HK-2 (cell line): Measurements from ENCODE around the gene KIAA0825.

Experiments
- DNase-seq: peaks from one replicate; pipeline ENCODE4 v3.0.0-alpha.2; 2018; ENCODE audit not compliant: unreplicated experiment

The KIAA0825 gene

DNA sequence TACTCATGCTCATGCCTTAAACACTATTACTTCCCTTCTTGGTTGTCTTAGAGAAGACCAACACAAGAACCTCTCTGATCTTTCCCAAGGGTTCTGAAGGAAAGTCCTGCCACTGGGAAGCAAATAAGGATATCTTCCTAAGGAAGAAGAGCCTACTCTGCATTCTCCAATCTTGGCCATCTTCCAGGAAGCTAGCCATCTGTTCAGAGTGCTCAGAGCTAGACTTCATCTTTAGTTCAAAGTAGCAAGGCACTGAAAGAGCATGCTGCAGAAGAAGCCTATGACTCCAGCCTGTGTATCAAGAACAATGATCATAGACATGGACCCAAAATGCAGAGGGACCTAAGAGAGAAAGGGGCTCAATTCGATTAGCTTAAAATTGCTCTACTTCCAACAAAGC is 114.7 kb downstream of the KIAA0825 start:
- DNase-seq, result no peak

DNA sequence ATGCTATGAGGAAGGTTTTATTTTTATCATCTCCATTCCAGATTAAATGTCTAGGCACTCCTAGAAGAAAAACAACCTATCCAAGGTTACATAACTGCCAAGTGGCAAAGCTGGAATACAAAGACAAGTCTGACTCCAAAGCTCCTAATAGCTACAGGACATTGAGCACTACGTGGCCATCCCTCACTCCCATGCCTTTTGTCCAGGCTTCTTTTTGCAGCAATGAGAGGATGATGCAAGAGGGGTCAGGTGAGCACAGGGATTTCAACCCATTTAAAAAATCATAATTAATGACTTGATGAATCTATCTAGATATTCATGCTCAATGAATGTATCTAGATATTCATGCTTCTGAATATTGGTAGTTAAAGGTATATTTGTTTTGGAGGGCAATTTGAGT is 117.0 kb downstream of the KIAA0825 start:
- no peak for DNase-seq

DNA sequence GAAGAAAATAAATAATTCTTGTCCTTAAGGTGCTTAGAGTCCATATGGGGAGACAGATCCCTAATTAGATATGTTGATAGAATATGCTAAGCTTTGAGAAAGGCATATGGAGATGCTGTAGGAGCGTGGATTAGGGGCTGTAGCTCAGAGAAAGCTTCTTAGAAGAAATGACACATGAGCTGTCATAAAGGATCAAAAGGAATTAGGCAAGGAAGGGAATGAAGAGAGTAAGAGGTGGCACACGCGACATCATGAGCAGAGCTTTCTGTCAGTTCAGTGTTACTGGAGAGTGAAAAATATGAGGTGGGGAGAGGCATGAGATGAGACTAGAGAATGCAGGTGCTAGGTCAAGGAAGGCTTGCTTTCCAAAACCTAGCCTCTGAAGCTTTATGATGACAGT is 118.6 kb downstream of the KIAA0825 start:
- no peak for DNase-seq

DNA sequence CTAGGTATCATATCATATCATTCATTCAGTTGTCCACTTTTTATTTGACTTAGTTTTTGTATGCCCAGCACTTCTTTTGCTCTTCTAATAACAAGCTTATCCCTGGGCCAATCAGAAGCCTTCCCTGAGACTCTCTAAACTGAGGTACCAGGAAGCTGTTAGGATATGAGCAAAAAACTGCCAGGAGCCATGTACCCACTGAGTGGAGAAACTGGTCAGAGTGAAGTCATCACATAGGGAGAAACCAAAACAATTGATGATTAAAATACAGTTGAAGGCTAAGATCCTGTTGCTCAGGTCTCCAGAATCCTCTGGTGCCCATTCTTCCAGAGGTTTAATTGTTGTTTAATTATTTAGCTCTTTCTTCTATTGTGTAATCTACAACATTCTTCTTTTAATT is 120.2 kb downstream of the KIAA0825 start:
- no peak for DNase-seq

DNA sequence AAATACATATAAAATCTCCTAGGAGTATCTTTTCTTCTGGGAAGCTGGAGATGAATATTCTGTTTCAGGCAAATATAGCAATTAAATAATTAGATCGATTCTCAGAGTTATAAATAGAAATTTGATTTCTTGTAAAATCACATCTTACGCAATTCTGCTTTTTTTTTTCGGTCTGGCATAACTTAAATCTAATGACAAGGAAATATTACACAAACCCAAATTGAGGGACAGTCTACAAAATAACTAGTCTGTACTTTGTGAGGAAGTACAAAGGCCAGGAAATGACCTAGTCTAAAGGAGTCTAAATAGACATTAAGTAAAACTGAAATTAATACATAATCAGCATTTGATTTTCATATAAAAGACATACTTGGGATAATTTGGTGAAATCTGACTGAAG is 133.3 kb downstream of the KIAA0825 start:
- no peak for DNase-seq

DNA sequence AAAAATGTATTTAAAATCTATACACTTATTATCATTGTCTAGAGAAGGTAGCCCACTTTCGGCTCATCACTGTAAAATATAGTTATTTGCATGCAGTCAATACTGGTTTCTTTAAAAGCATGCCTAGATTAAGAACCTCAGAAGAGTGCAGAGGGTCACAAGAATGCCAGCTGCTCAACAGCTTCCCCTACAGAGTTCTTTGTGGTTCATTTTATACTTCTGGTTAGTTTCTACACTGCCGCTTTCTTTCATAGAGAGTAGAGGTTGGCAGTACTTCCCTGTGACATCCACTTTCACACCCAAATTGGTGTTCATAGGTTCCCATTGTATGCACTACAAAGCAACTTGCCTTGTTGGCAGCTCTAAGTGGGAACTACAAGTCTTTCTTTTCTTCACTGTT is 137.3 kb downstream of the KIAA0825 start:
- DNase-seq, result no peak

DNA sequence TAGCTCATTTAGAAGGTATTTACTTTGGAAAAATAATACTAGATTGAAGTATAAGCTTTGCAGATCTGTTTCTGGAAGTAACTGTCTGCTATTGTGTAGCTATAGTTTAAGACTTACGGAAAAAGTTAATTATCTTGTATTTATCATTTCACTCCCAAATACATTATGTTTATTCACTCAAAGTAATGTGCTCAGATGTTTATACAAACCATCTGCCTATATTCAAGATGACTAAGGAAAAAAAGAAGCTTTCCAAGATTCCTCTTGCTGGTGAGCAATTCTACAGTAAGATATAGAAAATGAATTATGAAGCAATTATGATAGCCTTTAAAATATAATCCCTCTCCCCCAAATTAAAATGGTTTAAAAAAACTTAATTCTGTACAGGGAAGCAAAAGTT is 137.9 kb downstream of the KIAA0825 start:
- no peak for DNase-seq

DNA sequence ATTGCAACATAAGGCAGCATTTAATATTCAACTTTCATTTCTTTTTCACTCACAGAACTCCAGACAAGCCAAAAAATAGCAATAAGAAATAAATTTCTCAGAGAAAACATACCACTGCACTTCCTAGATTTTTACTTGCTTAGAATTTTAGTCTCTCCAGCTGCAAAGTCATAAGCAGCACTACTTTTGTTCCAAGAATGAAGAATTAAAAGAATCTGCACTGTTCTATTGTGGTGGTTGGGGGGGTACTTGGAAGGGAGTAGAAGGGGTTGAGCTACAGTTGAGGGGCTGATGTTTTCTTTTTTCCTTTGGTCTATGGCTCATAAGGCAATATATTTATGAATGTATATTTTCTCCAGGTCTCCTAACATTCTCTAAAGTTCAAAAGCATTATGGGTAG is 144.5 kb downstream of the KIAA0825 start:
- DNase-seq, result no peak

DNA sequence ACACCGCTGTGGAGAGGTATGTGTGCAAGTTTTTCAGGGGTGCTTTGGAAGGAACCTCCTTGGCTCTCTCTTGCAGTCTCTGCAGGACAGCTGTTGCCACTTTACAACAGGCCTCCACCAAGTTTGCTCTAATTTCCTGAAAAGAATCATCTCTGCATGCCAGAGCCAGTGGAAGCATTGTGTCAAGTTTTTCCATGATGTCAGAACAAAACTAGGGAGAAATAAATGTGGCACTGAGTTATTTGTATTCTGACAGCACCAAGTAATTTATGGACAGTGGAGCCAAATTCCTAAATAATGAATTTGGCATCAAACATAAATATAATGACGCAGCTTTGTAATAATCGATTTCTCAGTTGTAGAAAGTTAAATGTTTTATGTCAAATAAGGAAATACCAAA is 146.9 kb downstream of the KIAA0825 start:
- DNase-seq, result no peak

DNA sequence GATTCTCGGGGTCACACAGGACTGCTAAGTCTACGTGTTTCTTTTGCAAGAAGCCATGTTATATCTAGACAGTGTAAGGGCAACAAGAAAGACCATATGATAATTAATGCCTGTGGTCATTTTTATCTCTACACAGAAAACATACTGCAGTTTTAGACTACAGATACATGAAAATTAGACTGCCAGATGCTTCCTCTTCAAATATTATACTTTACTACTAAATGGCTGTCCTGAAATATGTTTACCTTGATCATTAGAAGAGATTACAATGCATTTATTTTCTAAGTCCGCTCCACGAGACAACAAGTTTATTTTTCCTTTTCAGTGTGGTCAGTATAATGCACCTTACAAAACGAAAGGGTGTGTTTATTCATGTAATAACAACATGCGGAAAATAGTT is 147.6 kb downstream of the KIAA0825 start:
- DNase-seq, result no peak

DNA sequence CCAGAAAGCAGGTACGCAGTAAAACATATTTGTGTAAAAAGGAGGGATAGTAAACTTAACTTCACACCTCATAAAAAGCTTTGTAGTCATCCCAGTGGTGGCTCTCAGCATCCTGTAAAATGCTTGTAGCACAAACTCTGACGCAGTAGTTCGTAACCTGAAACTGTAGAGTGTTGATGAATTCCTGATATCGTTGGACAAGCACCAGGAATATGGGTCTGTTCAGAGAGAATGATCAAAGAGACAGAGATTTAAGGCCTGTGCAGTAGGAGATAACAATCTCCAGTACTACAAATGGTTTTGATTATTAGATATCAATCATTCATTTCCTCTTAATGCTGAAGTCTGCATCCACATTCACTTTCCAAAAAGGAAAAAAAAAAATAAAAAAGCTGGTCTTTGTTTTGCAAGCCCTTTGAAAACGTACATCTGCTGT is 148.5 kb downstream of the KIAA0825 start:
- DNase-seq, result no peak

DNA sequence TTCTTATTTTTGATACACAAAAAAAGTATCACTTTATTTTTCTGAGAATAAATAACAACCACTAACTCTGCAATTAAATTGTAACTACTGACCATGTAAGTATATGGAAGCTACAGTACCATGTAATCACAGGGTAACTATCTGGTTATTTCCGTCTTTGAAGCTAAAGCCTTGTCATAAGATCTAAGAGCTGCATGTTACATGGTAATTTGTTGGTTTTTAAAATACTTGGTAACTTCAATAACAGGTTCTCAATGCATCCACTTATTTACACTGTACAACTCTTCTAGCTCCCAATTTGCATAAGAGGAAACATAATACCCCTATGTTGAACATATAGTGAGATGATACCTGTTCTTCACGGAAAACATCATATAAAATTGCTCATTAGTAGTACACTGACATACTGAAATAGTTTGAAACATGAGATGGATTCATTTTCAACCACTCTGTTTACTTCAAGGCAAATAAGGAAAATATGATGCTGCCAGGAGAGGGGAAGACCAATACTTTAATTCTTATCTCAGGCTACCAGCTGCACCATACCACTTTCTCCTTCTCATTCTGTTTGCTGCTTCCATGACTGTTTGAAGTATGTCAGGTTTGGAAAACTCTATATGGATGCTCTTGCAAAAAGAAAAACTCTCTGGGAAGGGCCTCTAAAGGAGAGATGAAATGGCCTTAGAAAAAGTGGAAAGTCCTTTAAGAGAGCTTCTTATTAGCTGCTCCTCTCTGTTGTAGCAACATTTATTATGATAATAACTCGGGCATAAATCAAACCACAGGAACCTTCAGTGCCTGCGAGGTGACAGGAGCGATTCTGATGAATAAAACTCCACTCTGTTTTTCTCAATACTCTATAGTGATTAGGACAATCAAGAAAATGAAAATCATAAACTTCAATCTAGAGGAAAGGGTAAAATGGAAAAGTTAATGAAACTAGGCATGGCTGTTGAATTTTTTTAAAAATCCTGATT is 150.2 kb downstream of the KIAA0825 start:
- DNase-seq, result no peak

DNA sequence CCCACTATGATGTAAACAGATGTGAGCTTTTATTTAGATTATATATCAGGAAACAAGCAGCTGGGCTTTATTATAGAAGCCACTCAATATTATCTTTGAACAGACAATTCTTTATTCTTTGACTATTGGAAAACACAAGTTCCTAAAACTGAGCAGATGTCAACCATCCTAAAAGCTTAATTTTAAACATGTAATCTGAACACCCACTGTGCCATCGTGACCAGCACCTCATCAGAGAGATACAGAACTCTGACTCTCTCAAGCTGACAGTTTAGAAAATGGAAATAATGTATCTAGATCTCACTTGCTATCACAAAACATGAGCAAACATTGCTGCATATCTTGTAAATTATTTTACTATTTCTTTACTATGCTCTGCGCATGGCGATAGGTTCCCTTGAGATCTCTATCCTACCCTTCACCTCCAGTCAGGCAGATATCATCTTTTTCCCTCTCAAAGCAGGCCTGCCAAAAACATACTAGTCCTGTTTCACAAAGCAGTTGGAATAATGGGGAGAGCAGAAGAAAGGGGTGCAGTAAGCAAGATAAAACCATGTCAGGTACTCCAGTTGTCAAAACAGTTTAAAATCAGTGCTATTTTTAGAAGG is 151.0 kb downstream of the KIAA0825 start:
- no peak for DNase-seq

DNA sequence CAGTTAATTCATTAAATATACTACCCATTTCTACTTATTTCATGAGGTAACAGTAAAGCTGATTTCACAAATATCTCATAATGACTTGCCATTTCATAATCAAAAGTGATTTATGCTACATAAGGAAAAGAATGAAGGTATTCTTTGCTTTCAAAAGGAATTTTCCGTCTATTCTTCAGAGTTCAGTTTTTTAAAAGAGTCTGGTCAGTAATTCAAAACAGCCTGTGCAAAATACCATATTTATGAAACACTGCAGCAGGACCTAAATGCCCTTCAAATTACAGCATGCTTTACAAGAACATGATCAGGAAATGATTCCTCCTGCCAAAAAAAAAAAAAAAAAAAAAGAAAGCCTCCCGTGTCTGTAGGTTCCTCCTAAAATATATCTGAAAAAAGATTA is 154.7 kb downstream of the KIAA0825 start:
- DNase-seq, result no peak

DNA sequence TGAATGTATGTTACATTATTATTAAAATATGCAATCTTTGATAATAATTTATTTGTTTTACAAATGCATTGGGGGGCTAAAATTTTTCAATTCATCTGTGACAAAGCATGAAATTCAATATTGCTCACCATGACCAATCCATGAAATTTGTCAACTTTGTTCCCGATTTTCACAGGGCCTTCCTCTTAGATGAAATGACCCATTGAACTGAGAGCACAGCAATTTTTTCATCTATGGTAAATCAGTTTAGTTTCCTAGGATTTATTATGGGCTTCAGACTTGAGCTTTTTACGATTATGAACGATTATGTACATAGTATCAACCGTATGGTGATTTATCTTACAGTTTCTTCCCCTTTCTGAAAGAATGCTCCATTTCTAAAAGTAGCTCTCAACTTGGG is 157.3 kb downstream of the KIAA0825 start:
- DNase-seq, result no peak

DNA sequence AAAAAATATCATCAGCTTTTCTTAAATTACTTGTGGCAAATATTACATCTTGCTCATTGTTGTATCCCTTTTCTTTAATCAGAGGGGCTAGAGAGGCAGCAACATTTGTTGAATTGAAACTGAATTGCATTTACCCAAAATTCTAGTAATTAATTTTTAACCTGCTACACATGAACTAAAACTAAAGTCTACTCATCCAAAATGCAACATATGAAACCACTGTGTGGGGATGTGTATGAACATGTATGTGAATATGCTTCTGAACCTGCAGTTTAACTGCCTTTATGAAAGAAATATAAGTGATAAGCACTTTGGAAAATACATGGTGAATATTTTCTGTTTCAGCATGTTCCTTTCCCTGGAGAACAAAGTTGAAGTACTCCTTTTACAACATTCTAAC is 158.5 kb downstream of the KIAA0825 start:
- no peak for DNase-seq

DNA sequence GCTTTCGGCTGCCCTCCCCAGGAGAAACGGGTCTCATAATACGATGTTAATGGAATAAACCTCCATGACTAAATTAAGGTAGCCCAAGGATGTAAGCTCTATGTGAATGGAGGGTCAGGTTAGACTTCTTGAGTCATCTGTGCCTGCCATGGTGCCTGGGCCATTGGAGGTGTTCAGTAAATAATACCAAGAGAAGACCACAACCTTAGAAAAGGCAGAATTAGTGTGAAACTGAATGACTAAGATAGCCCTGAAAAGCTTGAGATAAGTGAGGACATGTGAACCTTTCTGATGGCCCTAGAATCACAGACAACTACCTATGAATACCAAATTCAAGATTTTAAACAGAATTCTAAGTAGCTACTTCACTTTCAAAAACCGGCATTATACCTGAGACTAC is 160.6 kb downstream of the KIAA0825 start:
- DNase-seq, result no peak

DNA sequence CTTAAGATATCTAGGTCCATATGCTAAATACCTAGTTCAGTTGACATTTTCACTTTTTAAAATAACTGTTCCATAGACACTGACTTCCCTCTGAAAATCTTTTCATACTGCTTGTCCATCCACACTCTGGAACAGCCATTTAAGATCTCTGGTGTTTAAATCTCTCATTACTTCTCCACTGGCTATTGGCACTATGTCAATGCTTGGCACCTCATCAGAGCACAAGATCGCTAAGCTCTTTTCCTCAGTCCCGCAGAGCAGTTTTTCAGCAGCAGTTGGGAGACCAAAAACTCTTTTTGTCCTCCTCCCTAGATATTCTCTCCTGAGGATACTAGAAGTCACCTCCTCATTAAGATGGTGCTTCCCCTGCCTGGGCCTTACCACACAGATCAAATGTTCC is 172.7 kb downstream of the KIAA0825 start:
- DNase-seq, result no peak

DNA sequence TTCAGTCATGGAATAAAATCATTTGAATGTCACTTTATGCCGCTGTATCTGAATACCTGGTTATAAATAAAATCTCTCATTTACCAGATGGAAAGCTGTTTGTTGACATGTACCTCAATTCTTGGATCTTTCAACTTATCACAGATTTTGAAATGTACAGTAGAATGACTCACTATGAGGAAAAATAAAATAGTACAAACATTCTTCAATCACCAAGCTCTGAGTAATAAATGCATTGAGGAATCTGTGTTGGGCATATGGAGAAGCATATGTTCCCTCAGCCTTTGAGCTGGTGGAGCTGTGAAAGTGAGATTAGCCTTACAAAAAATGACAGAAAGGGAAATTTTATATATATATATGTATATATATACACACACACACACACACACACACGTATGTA is 175.4 kb downstream of the KIAA0825 start:
- DNase-seq, result no peak

DNA sequence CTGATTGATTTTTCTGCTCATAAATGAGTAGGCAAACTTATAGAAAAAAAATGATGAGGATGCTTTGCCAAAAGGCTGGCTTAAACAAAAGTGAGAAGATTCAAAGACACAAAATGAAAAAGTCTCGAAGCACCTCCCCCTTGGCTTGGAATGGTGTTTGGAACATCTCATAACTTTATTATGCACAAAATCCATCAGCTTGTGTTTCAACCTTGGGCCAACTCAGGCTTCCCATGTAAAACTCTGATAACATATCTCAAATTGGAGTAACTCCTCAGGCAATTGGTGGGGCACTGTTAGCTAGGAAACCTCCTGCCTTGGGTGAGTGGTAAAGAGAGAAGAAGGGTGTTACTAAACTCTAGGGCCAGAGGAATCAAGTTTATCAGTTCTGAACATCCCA is 176.3 kb downstream of the KIAA0825 start:
- no peak for DNase-seq

DNA sequence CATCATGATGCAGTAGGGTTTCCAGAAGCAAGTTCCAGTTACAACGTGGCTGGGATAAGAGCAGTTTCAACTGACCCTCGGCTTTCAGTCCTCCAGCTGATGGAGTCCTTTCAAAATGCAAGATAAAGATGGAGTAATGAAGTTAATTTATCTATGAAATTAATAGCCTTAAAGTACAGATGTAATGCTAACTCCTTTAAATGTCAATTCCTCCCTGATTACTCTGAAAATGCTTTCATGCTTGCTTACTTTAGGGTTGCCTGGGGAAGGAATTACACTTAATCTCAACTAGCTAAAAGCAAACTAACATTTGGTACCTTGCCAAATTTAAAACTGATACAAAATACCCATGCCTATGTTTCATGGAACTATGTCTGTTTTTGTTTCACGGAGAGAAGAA is 178.4 kb downstream of the KIAA0825 start:
- no peak for DNase-seq

DNA sequence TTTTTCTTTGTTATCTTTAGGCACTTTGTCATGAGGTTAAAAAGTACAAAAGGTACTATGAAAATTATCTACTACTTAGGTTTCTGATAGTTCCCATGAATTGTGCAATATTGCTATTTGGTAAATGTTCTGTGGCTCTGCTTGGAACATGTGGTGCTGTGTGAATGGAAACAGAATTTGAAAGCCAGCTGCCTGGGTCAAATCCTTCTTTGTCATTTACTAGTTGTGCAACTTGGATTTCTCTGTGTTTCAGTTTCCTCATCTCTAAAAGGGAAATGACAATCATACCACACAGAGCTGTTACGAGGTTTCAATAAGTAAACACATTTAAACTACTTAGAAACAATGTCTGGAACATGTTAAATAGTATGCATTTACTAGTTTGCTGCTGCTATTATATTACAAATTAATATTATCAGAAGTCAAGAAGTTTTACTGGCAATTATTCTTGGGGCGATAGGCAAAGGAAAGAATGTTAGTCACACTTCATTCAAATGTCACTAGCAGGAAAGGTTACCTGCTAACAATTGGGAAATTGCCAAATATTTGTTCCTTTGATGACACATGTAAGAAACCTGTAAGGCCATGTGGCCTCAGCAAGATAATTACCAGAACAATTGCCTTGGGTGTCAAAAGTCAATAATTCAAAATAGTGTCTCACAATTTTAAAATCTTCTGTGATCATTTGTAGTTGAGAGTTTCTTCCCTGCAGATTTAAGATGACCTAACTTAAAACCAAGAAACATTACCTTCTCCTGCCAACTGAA is 184.8 kb downstream of the KIAA0825 start:
- no peak for DNase-seq

DNA sequence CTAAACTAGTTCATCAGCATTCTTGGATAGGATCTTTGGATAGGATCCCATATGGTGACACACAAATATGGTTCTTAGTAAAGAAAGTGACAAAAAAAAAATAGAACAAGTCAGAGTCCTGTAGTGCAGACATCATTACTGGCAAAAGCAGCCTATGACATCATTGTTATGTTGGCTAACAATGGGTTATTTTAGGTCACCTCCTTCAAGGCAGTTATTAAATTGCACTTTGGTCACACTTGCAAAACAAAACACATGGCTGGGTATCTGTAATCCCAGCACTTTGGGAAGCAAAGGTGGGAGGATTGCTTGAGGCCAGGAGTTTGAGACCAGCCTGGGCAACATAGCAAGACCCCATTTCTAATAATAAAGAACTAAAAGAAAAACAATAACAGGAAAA is 185.9 kb downstream of the KIAA0825 start:
- DNase-seq, result no peak
